Endothelial cell of umbilical vein (primary cell): ENCODE measurements around the gene ARHGAP15. TPM values are rescaled to one million over a fixed set of nuclear protein-coding genes. Genes with fewer than 3 reads are reported as not detected.

Source experiments
- BruUV-seq: library from RNA; stranded (reverse); fragments of 400-500 nt; replicated peaks from 2 replicates; lab custom pipeline; 2021; lab: Mats Ljungman, UMichigan
- CTCF ChIA-PET: fragments of 300-600, 350-600 bp; sonication (Branson Sonifier 250); formaldehyde crosslinking; loops from one replicate; lab custom pipeline; 2021; ENCODE audit warnings: antibody characterized with exemption, inconsistent platforms; lab: Charles Lee
- POLR2A ChIA-PET: fragments of 300-600, 350-600 bp; sonication (Branson Sonifier 250); formaldehyde crosslinking; loops from one replicate; lab custom pipeline; 2021; ENCODE audit warnings: antibody characterized with exemption, inconsistent platforms; lab: Charles Lee
- DNase-seq: peaks from one replicate; pipeline ENCODE4 v3.0.0-alpha.2; 2011; ENCODE audit warnings: low read depth, low spot score
- FAIRE-seq: peaks from 2 replicates; lab custom pipeline; 2011; peaks lifted over from hg19 to GRCh38; lab: Jason Lieb, UNC
- H2AFZ ChIP-seq: 2 replicates; pipeline ENCODE4 v1.6.0; 2012; ENCODE audit warnings: low read depth, low read length, control low read depth, inconsistent platforms
- H3K27ac ChIP-seq: 2 replicates; pipeline ENCODE4 v1.5.1; 2011; ENCODE audit warnings: low read depth, mild to moderate bottlenecking, control low read depth, low read length, moderate library complexity; ENCODE audit not compliant: insufficient read depth
- H3K27me3 ChIP-seq, 2 experiments: 2 replicates each; pipeline versions ENCODE4 v1.6.0 to v1.6.1; 2011; ENCODE audit warnings: low read length in 2 of 2, mixed read lengths in 1 of 2; ENCODE audit not compliant: control insufficient read depth in 2 of 2, insufficient read depth in 2 of 2
- H3K36me3 ChIP-seq, 2 experiments: 2 replicates in 1 of 2; 3 replicates in 1 of 2; pipeline ENCODE4 v1.5.1; 2011; ENCODE audit warnings: low read length in 2 of 2, mild to moderate bottlenecking in 1 of 2, moderate library complexity in 1 of 2; ENCODE audit not compliant: control insufficient read depth in 2 of 2, insufficient read depth in 2 of 2; ENCODE audit errors: extremely low read depth in 1 of 2
- H3K4me1 ChIP-seq: 3 replicates; pipeline ENCODE4 v1.5.1; 2011; ENCODE audit warnings: mild to moderate bottlenecking, low read length; ENCODE audit not compliant: control insufficient read depth, insufficient read depth; ENCODE audit errors: extremely low read depth
- H3K4me2 ChIP-seq: 2 replicates; pipeline ENCODE4 v1.6.1; 2011; ENCODE audit warnings: low read length, control low read depth, mixed read lengths; ENCODE audit not compliant: insufficient read depth
- H3K4me3 ChIP-seq, 3 experiments: fragments of 200-600 bp in 1 of 3; sonication (generic), shearing (Covaris generic) in 1 of 3; replicated peaks in 1 of 3; 2 replicates each; pipeline ENCODE4 v1.5.1; 2011 to 2016; ENCODE audit warnings: control low read depth in 3 of 3, low read length in 3 of 3, mild to moderate bottlenecking in 2 of 3, inconsistent platforms in 1 of 3, low read depth in 1 of 3, moderate library complexity in 1 of 3; ENCODE audit not compliant: insufficient read depth in 1 of 3
- H3K79me2 ChIP-seq: 2 replicates; pipeline ENCODE4 v1.6.0; 2012; ENCODE audit warnings: low read length, inconsistent platforms; ENCODE audit not compliant: control insufficient read depth, insufficient read depth
- H3K9ac ChIP-seq: replicated peaks from 2 replicates; pipeline ENCODE3; 2011; ENCODE audit warnings: low read length, control low read depth; ENCODE audit not compliant: insufficient read depth; ENCODE audit errors: extremely low read depth
- H3K9me1 ChIP-seq: replicated peaks from 3 replicates; pipeline ENCODE4 v1.6.0; 2011; ENCODE audit warnings: mild to moderate bottlenecking, low read length; ENCODE audit not compliant: control insufficient read depth, insufficient read depth; ENCODE audit errors: extremely low read depth
- H3K9me3 ChIP-seq: replicated peaks from 2 replicates; pipeline ENCODE4 v1.5.1; 2012; ENCODE audit warnings: low read length, inconsistent platforms; ENCODE audit not compliant: control insufficient read depth, insufficient read depth
- H4K20me1 ChIP-seq: replicated peaks from 2 replicates; pipeline ENCODE3; 2011; ENCODE audit warnings: mild to moderate bottlenecking, low read length; ENCODE audit not compliant: control insufficient read depth, insufficient read depth; ENCODE audit errors: extremely low read depth
- FOS ChIP-seq: IDR thresholded peaks from 2 replicates; pipeline ENCODE4 v1.6.1; 2011; ENCODE audit warnings: mild to moderate bottlenecking, low read length, moderate library complexity, borderline replicate concordance; ENCODE audit not compliant: insufficient read depth
- GATA2 ChIP-seq: IDR thresholded peaks from 2 replicates; pipeline ENCODE4 v1.7.0; 2011; ENCODE audit warnings: low read depth, mild to moderate bottlenecking, moderate library complexity, mixed read lengths, low read length; ENCODE audit not compliant: insufficient read length, insufficient read depth
- JUN ChIP-seq: IDR thresholded peaks from 2 replicates; pipeline ENCODE4 v1.6.1; 2011; ENCODE audit warnings: borderline replicate concordance, low read depth; ENCODE audit not compliant: insufficient read length, insufficient read depth
- MAX ChIP-seq: IDR thresholded peaks from 2 replicates; pipeline ENCODE4 v1.6.1; 2011; ENCODE audit not compliant: insufficient read depth, insufficient read length
- dilution Hi-C: fragments of 300-500 bp; cut with MboI; formaldehyde crosslinking; loops from one replicate; pipeline ENCODE4 v1.15.0; 2019; ENCODE audit warnings: low sequenced_read_pairs; ENCODE audit not compliant: extremely low pct_ligation_motif_present
- intact Hi-C: fragments of 100-400 bp; cut with micrococcal nuclease; formaldehyde crosslinking; loops from one replicate; pipeline ENCODE4 v1.10.0; 2022
- polyA plus RNA-seq, 4 experiments: library from polyadenylated mRNA; depleted of rRNA in 3 of 4; stranded (reverse) in 3 of 4; unstranded in 1 of 4; fragments of >200 nt; gene quantifications; 2 replicates each; pipeline versions ENCODE4 v1.2.1 to v1.2.3, GENCODE V29; 2011 to 2012; ENCODE audit warnings: missing spikeins in 1 of 4
- total RNA-seq: library from RNA; stranded (reverse); gene quantifications from 2 replicates; pipeline ENCODE4 v1.2.3, GENCODE V29; 2021
- TF ChIP-seq, protein P1 (sequence below), 2 donors: IDR thresholded peaks; 1 replicate in 1 of 2; 2 replicates in 1 of 2; pipeline ENCODE4 v1.5.1; 2011; ENCODE audit warnings: low read length in 2 of 2, mild to moderate bottlenecking in 2 of 2, moderate library complexity in 2 of 2, control low read depth in 1 of 2, inconsistent platforms in 1 of 2, low read depth in 1 of 2; ENCODE audit not compliant: insufficient read depth in 1 of 2; ENCODE audit errors: extremely low read depth in 1 of 2

The ARHGAP15 gene
- total and polyA plus RNA-seq, 2 donors (not counting 3 experiments of a cell fraction or from before 2014, with no cell fraction given) = not detected

GRCh38 chr2:143110758-143111428, 18.3 kb upstream of the ARHGAP15 start:
- no TSS peak for BruUV-seq
- Histone ChIP-seq H3K4me1 (peaks cover 3% of the 10 kb centered on the region), H3K27me3 (no peaks in the 10 kb centered on the region), H2AFZ (peak overlapping the region; percentile 66), H3K9me3 (no peaks in the 10 kb centered on the region), H3K4me2 (peak overlapping the region; percentile 45), H3K4me3 (no peak overlapping the region), H3K36me3 (no peaks in the 10 kb centered on the region), H3K9ac (peak overlapping the region; percentile 7), H3K9me1 (no peaks in the 10 kb centered on the region), H4K20me1 (no peaks in the 10 kb centered on the region), H3K79me2 (no peaks in the 10 kb centered on the region), H3K27ac (peak overlapping the region; percentile 41)
- intact Hi-C loops (loop anchor here (1.0 to 2.0 kb wide), 4 partner anchors 28 to 148 kb away; no protein-coding TSS in a partner anchor), dilution Hi-C loops (no loop called here)
- DNase-seq (peak; percentile 63), FAIRE-seq (peak; percentile 88)
- ChIA-PET CTCF (interaction anchor here (0.7 to 4.0 kb wide), 34 partner anchors 9 to 427 kb away, joined by 3 to 57 read pairs (median 4); no protein-coding TSS in a partner anchor), POLR2A (no interaction called here)
- TF ChIP-seq FOS (peak; percentile 83), MAX (no peak), JUN (peak; percentile 36), GATA2 (no peak)
- TF ChIP-seq, protein P1, sequence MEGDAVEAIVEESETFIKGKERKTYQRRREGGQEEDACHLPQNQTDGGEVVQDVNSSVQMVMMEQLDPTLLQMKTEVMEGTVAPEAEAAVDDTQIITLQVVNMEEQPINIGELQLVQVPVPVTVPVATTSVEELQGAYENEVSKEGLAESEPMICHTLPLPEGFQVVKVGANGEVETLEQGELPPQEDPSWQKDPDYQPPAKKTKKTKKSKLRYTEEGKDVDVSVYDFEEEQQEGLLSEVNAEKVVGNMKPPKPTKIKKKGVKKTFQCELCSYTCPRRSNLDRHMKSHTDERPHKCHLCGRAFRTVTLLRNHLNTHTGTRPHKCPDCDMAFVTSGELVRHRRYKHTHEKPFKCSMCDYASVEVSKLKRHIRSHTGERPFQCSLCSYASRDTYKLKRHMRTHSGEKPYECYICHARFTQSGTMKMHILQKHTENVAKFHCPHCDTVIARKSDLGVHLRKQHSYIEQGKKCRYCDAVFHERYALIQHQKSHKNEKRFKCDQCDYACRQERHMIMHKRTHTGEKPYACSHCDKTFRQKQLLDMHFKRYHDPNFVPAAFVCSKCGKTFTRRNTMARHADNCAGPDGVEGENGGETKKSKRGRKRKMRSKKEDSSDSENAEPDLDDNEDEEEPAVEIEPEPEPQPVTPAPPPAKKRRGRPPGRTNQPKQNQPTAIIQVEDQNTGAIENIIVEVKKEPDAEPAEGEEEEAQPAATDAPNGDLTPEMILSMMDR (IDR thresholded peaks at IDR 0.05; ENCODE audit: extremely low read depth in 1 of 2, insufficient read depth in 1 of 2, low read depth in 1 of 2, low read length in 2 of 2) = peak; percentile 66 to 70
